SK-N-SH treated with all-trans-retinoic acid at 6 μM for 48 hours (cell line): ENCODE data around the gene PDE1A.

Source experiments
- ATAC-seq: fragments of 200-7000 bp; cut with Tn5 transposase; 3 replicates; pipeline ENCODE4 v1.9.1; 2020; ENCODE audit warnings: mild to moderate bottlenecking, moderate library complexity
- ARNTL ChIP-seq: fragments of 450-650 bp; formaldehyde crosslinking; IDR thresholded peaks from 2 replicates; pipeline ENCODE4 v1.5.0; 2020; ENCODE audit warnings: low read depth, mild to moderate bottlenecking, moderate library complexity, borderline replicate concordance
- BACH2 ChIP-seq: fragments of 250-450 bp; sonication (Bioruptor Pico); IDR thresholded peaks from 2 replicates; pipeline ENCODE4 v1.9.0; 2021; ENCODE audit warnings: mild to moderate bottlenecking, borderline replicate concordance
- CREB5 ChIP-seq: fragments of 250-450 bp; sonication (Bioruptor Pico); IDR thresholded peaks from 2 replicates; pipeline ENCODE4 v1.5.1; 2020; ENCODE audit warnings: low read depth, mild to moderate bottlenecking, moderate library complexity
- CSDC2 ChIP-seq: fragments of 250-450 bp; sonication (Bioruptor Pico); IDR thresholded peaks from 2 replicates; pipeline ENCODE4 v1.5.0; 2020; ENCODE audit warnings: mild to moderate bottlenecking, moderate library complexity
- CSRNP3 ChIP-seq: fragments of 250-450 bp; sonication (Bioruptor Pico); IDR thresholded peaks from 2 replicates; pipeline ENCODE4 v1.5.1; 2021; ENCODE audit warnings: mild to moderate bottlenecking, moderate library complexity
- ESRRG ChIP-seq: fragments of 250-450 bp; sonication (Bioruptor Pico); IDR thresholded peaks from 2 replicates; pipeline ENCODE4 v1.6.1; 2021; ENCODE audit warnings: mild to moderate bottlenecking
- GLIS3 ChIP-seq: fragments of 250-450 bp; sonication (Bioruptor Pico); IDR thresholded peaks from 2 replicates; pipeline ENCODE4 v1.5.0; 2020; ENCODE audit warnings: mild to moderate bottlenecking, moderate library complexity
- ISL1 ChIP-seq: fragments of 250-450 bp; sonication (Bioruptor Pico); IDR thresholded peaks from 2 replicates; pipeline ENCODE4 v2.1.2; 2022; ENCODE audit warnings: mild to moderate bottlenecking, moderate library complexity
- OSR1 ChIP-seq: fragments of 250-450 bp; sonication (Bioruptor Pico); IDR thresholded peaks from 2 replicates; pipeline ENCODE4 v1.8.0; 2022; ENCODE audit warnings: moderate library complexity, mild to moderate bottlenecking, inconsistent platforms
- PATZ1 ChIP-seq: fragments of 250-450 bp; sonication (Bioruptor Pico); IDR thresholded peaks from 2 replicates; pipeline ENCODE4 v1.8.0; 2020; ENCODE audit warnings: mild to moderate bottlenecking, moderate library complexity, borderline replicate concordance
- POU6F1 ChIP-seq: fragments of 250-450 bp; sonication (Bioruptor Pico); IDR thresholded peaks from 2 replicates; pipeline ENCODE4 v1.8.0; 2021; ENCODE audit warnings: low read depth, mild to moderate bottlenecking, moderate library complexity, borderline replicate concordance
- PPARA ChIP-seq: fragments of 250-450 bp; sonication (Bioruptor Pico); IDR thresholded peaks from 2 replicates; pipeline ENCODE4 v1.5.0; 2020; ENCODE audit warnings: mild to moderate bottlenecking, borderline replicate concordance
- RARB ChIP-seq: fragments of 250-450 bp; sonication (Bioruptor Pico); IDR thresholded peaks from 2 replicates; pipeline ENCODE4 v1.8.0; 2021; ENCODE audit warnings: mild to moderate bottlenecking, moderate library complexity
- SNAI2 ChIP-seq: fragments of 250-450 bp; sonication (Bioruptor Pico); IDR thresholded peaks from 2 replicates; pipeline ENCODE4 v1.5.0; 2020; ENCODE audit warnings: mild to moderate bottlenecking, moderate library complexity
- TCF4 ChIP-seq: fragments of 250-450 bp; sonication (Bioruptor Pico); IDR thresholded peaks from 2 replicates; pipeline ENCODE4 v1.8.0; 2021; ENCODE audit warnings: mild to moderate bottlenecking, moderate library complexity, borderline replicate concordance
- TOX ChIP-seq: fragments of 250-450 bp; sonication (Bioruptor Pico); IDR thresholded peaks from 2 replicates; pipeline ENCODE4 v1.8.0; 2021; ENCODE audit warnings: mild to moderate bottlenecking, moderate library complexity, borderline replicate concordance
- TSHZ2 ChIP-seq: fragments of 250-450 bp; sonication (Bioruptor Pico); IDR thresholded peaks from 2 replicates; pipeline ENCODE4 v1.5.0; 2020; ENCODE audit warnings: mild to moderate bottlenecking, moderate library complexity
- ZC3H10 ChIP-seq: fragments of 250-450 bp; sonication (Bioruptor Pico); IDR thresholded peaks from 2 replicates; pipeline ENCODE4 v1.5.1; 2021; ENCODE audit warnings: mild to moderate bottlenecking, moderate library complexity
- ZFP3 ChIP-seq: fragments of 250-450 bp; sonication (Bioruptor Pico); IDR thresholded peaks from 2 replicates; pipeline ENCODE4 v1.5.0; 2020; ENCODE audit warnings: mild to moderate bottlenecking, moderate library complexity
- ZFP30 ChIP-seq: fragments of 450-650 bp; formaldehyde crosslinking; IDR thresholded peaks from 2 replicates; pipeline ENCODE4 v1.5.0; 2022; ENCODE audit warnings: mild to moderate bottlenecking, moderate library complexity
- ZNF565 ChIP-seq: fragments of 450-650 bp; formaldehyde crosslinking; conservative IDR thresholded peaks from 2 replicates; pipeline ENCODE4 v1.5.0; 2020; ENCODE audit warnings: low read depth, mild to moderate bottlenecking, moderate library complexity
- ZNF70 ChIP-seq: fragments of 450-650 bp; formaldehyde crosslinking; IDR thresholded peaks from 2 replicates; pipeline ENCODE4 v1.5.0; 2020; ENCODE audit warnings: mild to moderate bottlenecking, moderate library complexity

Gene PDE1A

GRCh38 chr2:182345384-182345783, 81.5 kb downstream of the PDE1A start:
- TF ChIP-seq CSRNP3 (CRISPR knock-in tag): no peak
- no peak for TF ChIP-seq ZC3H10 (CRISPR knock-in tag)
- TF ChIP-seq ESRRG (CRISPR knock-in tag): no peak
- TF ChIP-seq SNAI2 (CRISPR knock-in tag): no peak
- TF ChIP-seq GLIS3: no peak
- TF ChIP-seq PPARA (CRISPR knock-in tag): no peak
- no peak for TF ChIP-seq ZFP30 (CRISPR knock-in tag)
- TF ChIP-seq OSR1 (CRISPR knock-in tag): no peak
- no peak for TF ChIP-seq ZNF565 (CRISPR knock-in tag)
- no peak for TF ChIP-seq TOX (CRISPR knock-in tag)
- TF ChIP-seq POU6F1 (CRISPR knock-in tag): no peak
- no peak for TF ChIP-seq CSDC2 (CRISPR knock-in tag)
- no peak for TF ChIP-seq BACH2 (CRISPR knock-in tag)
- no peak for TF ChIP-seq ARNTL
- no peak for TF ChIP-seq RARB (CRISPR knock-in tag)
- no peak for TF ChIP-seq TCF4 (CRISPR knock-in tag)
- no peak for TF ChIP-seq CREB5
- no peak for TF ChIP-seq TSHZ2 (CRISPR knock-in tag)
- no peak for TF ChIP-seq PATZ1 (CRISPR knock-in tag)
- ATAC-seq: no peak

- TF ChIP-seq ZNF565 (CRISPR knock-in tag) (no peak), CSDC2 (CRISPR knock-in tag) (no peak), ZFP3 (no peak), ISL1 (CRISPR knock-in tag) (no peak), TCF4 (CRISPR knock-in tag) (no peak), ZNF70 (CRISPR knock-in tag) (no peak), BACH2 (CRISPR knock-in tag) (no peak), OSR1 (CRISPR knock-in tag) (no peak), ZFP30 (CRISPR knock-in tag) (no peak), CSRNP3 (CRISPR knock-in tag) (no peak), TSHZ2 (CRISPR knock-in tag) (no peak), ZC3H10 (CRISPR knock-in tag) (no peak), CREB5 (no peak), ARNTL (no peak)
These were observed 96.2 kb downstream of the PDE1A start for GRCh38 chr2:182330451-182331305.

More at GRCh38 chr2:182330451-182331305, 96.2 kb downstream of the PDE1A start:
- no peak for ATAC-seq
